GM18873 (cell line): ENCODE measurements around the gene CCBE1.
"Not testable (repeated sequence)": the region's sequence is repeated elsewhere in the genome, so short reads cannot be mapped to it uniquely, and the experiment has no call there.

Experiments used
- ATAC-seq: cut with Tn5 transposase; IDR thresholded peaks from one replicate; pipeline ENCODE4 v1.9.1; 2021; ENCODE audit warnings: mild to moderate bottlenecking, moderate library complexity, moderate number of reproducible peaks; ENCODE audit not compliant: unreplicated experiment, low FRiP score

The CCBE1 gene

GRCh38 chr18:59551902-59552635 is 145.2 kb downstream of the CCBE1 start:
- no peak for ATAC-seq

GRCh38 chr18:59550174-59550516 is 147.1 kb downstream of the CCBE1 start:
- ATAC-seq: no peak

GRCh38 chr18:59549503-59550173 is 147.6 kb downstream of the CCBE1 start:
- ATAC-seq: no peak

GRCh38 chr18:59547581-59548182 is 149.5 kb downstream of the CCBE1 start:
- ATAC-seq: no peak

- ATAC-seq: no peak
These were observed 151.0 kb downstream of the CCBE1 start for GRCh38 chr18:59546188-59546587.

- no peak for ATAC-seq
These were observed 156.4 kb downstream of the CCBE1 start for GRCh38 chr18:59540780-59541179.

GRCh38 chr18:59540346-59540745 is 156.9 kb downstream of the CCBE1 start:
- ATAC-seq: no peak

- ATAC-seq: no peak
These were observed 158.1 kb downstream of the CCBE1 start for GRCh38 chr18:59539108-59539507.

- no peak for ATAC-seq
These were observed 159.6 kb downstream of the CCBE1 start for GRCh38 chr18:59537579-59537978.

GRCh38 chr18:59536166-59536565 is 161.1 kb downstream of the CCBE1 start:
- no peak for ATAC-seq

GRCh38 chr18:59535055-59535454 is 162.2 kb downstream of the CCBE1 start:
- no peak for ATAC-seq

GRCh38 chr18:59528866-59529265 is 168.4 kb downstream of the CCBE1 start:
- ATAC-seq: no peak

- ATAC-seq: no peak
These were observed 176.5 kb downstream of the CCBE1 start for GRCh38 chr18:59520562-59521355.

GRCh38 chr18:59518705-59519104 is 178.5 kb downstream of the CCBE1 start:
- no peak for ATAC-seq

GRCh38 chr18:59517446-59518165 is 179.6 kb downstream of the CCBE1 start:
- ATAC-seq: no peak

GRCh38 chr18:59516356-59517155 is 180.7 kb downstream of the CCBE1 start:
- no peak for ATAC-seq

- ATAC-seq: not testable (repeated sequence)
These were observed 181.3 kb downstream of the CCBE1 start for GRCh38 chr18:59515956-59516355.

GRCh38 chr18:59515147-59515546 is 182.1 kb downstream of the CCBE1 start:
- no peak for ATAC-seq

GRCh38 chr18:59514203-59514602 is 183.0 kb downstream of the CCBE1 start:
- no peak for ATAC-seq
